COLO829 (cell line): ENCODE measurements around the gene CACNA2D3.
"Not testable (repeated sequence)": the region's sequence is repeated elsewhere in the genome, so short reads cannot be mapped to it uniquely, and the experiment has no call there.

Experiments used
- DNase-seq: peaks from one replicate; pipeline ENCODE4 v3.0.0; 2012; ENCODE audit warnings: low spot score

The CACNA2D3 gene

DNA sequence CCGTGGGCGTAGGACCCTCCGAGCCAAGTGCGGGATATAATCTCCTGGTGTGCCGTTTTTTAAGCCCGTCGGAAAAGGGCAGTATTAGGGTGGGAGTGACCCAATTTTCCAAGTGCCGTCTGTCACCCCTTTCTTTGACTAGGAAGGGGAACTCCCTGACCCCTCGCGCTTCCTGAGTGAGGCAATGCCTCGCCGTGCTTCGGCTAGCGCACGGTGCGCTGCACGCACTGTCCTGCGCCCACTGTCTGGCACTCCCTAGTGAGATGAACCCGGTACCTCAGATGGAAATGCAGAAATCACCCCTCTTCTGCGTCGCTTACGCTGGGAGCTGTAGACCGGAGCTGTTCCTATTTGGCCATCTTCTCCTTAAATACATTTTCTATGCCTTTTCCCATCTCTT, 342.2 kb downstream of the CACNA2D3 start:
- DNase-seq: not testable (repeated sequence)

GRCh38 chr3:54476891-54477290, 354.5 kb downstream of the CACNA2D3 start:
- DNase-seq: no peak

DNA sequence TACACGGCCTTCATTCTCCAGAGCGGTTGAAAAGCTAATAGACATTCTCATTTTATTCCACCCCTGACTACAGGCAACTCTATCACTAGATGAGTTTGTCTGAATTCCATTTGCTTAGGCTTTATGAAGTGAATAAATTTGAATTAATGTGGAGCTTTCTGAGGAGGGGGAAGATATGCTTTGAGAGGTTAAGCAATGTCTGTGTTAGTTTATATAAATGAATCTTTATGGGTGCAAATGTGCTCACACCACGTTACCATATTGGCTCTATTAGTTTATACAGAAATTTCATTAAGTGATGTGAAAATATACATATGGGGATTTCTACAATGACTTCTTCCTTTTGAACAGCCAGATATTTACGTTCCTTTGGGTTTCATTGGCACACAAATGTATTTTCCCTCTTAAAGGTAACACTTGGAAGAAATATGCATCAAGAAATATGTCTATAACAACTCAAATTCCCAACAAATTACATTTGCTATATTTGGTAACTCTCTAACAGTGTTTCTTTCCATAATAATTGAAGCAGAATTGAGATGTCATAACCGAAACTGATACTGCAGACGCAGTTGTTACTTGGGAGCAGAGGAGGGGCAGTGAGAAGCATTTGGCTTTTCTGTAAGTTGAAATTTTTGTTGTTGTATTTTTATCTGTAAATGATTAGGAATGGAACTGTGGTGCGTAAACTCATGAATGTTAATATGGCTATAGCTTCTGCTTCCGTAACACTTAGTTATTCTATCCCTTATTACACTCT, 359.4 kb downstream of the CACNA2D3 start:
- no peak for DNase-seq

GRCh38 chr3:54484334-54484733, 362.0 kb downstream of the CACNA2D3 start:
- DNase-seq: no peak

DNA sequence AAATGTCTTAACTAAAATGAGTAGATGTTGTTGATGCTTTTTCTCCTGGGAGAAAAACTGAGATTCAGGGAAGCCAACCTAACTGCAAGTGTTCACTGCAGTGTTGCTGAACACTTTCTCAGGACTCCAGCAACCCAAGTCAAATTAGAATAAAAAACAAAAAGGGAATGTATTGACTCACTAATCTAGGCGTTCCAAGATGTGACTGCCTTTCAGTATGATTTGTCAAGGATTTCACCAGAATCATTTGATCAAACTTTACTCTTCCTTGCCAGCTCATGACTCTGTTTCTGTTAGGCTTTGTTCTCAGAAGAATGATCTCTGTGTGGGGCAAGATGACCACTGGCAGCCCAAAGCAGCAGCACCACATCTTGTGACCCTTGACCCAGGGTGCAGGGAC, 364.0 kb downstream of the CACNA2D3 start:
- no peak for DNase-seq

- no peak for DNase-seq
Measured at GRCh38 chr3:54488297-54488696, 365.9 kb downstream of the CACNA2D3 start.

GRCh38 chr3:54494209-54494608, 371.9 kb downstream of the CACNA2D3 start:
- no peak for DNase-seq

GRCh38 chr3:54506603-54507002, 384.3 kb downstream of the CACNA2D3 start:
- DNase-seq: no peak

DNA sequence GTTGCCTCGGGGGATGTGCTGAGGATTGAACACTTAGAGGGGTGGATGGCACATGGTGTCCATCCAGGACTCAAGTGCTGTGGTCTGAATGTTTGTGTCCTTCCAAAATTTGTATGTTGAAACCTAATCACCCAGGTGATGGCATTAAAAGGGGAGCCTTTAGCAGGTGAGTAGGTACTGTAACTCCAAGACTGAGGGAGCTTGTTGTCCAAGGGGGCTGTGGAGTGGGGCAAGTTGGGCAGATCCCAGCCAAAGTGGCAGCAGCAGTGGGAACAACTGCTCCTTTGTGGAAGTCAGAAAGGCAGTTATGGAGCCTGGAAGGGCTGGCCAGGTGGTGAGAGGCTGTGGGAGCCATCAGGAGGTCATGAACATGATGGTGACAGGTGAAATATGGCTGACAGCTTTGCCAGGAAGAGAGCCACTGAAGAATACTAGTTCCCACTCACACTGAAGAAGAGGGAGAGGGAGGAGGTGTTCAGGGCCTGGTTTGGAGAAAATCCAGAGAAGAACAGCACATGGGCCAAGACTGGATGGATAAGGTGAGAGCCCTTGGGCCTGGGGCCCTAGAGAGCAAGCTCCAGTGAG, 385.6 kb downstream of the CACNA2D3 start:
- no peak for DNase-seq

DNA sequence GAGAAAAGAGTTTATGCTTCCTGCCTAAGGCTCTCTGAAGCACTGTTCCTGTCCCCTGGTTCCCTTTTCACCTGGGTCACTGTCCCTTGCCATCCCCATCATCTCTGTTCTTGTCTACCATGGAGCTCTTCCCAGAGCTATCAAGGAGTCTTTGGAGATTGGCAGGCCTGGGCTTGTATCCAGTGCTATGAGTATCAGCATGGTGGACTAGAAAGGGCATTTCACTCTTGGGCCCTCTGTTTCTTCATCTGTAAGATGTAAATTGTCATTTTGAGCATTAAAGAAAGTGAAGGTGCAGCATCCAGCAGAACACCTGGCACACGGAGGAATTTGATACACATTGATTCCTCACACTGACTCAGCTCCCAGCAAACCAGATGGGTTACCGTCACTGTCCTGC, 388.2 kb downstream of the CACNA2D3 start:
- DNase-seq: no peak

GRCh38 chr3:54511766-54512365, 389.5 kb downstream of the CACNA2D3 start:
- DNase-seq: no peak

GRCh38 chr3:54514006-54514405, 391.7 kb downstream of the CACNA2D3 start:
- DNase-seq: no peak

DNA sequence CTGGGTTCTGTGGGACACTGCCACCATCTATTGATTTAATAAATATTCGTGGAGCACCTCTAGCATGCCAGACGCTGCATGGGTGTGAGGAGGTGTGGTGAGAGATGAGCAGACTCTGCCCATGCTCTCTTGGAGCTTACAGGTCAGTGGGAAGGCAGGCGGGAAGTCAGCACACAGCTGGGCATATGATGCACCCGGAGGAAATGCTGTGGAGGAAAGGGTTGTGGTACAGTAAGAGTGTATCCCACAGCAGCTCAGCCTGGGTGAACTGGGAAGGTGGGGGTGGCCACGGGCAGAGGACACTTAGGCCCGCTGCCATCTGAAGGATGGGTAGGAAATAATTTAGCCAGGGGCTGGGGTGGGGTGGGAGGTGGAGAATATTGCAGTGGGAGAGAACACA, 392.1 kb downstream of the CACNA2D3 start:
- DNase-seq: no peak

- DNase-seq: no peak
Measured at GRCh38 chr3:54515441-54516213, 393.3 kb downstream of the CACNA2D3 start.

DNA sequence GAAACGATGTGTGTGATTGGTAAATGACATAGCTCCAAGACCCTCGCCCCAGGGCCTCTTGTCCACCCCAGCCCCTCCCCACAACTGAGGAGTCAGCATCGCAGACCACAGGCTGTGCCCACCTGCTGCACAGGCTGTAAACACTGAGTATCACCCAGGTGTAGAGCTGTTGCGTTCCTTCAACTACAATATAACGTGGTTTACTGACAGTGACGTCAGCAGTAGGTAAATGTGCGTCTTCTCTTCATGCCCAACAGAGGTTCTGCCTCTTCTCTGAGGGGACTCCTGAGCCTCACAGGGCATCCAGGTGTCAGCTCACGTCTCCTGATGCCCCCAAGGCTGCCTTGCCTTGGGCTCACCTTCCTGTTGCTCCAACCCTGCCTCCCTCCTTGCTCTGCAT, 395.1 kb downstream of the CACNA2D3 start:
- no peak for DNase-seq

DNA sequence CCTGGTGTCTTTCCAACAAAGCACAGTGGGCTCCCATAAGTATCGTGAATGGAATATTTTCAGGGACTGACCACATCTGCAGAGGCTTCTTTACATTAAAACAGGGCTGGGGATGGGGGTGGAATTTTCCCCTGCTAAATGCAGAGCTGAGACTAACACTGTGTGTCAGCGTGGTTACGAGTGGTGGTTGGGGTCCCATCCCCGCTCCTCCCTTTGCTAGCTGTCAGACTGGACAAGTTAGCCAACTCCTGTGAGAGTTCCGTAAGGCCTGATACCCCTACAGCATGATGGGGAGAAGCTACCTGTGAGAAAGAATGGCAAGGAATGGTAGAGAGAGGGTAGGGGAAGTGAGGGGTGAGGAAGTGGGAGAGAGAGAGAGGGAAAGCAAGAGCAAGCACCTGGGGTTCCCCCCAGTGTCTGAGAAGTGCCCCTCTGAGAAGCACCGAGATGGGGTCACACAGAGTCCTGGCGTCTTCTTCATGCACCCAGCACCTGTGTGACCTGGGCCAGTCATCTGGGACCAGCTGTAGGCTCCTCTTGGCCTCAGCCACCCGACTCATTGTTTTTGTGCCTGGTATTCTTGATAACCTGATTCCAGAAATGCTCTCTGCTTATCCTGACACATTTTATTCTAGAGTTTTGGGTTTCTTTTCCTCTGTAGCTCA, 395.8 kb downstream of the CACNA2D3 start:
- no peak for DNase-seq

DNA sequence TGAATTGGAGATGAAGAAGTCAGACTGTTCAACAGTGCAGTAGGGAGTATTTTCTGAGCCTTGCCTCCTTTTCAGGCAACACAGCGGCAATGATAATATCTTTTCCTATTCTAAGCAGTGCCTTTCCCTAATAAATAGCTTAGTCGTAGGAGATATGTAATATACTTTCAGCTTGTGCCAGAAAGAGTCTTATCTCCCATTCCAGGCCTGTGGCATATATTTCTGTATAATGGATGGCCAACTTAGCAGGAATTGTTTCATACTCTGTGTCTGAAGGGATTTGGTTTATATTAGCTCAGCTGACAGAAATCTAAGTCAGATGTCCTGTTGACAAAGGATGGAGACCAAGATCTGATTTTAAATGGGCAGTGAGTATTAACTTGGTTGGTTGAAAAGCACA, 397.1 kb downstream of the CACNA2D3 start:
- no peak for DNase-seq

GRCh38 chr3:54520060-54520459, 397.7 kb downstream of the CACNA2D3 start:
- DNase-seq: no peak

- no peak for DNase-seq
Measured at GRCh38 chr3:54527521-54527920, 405.2 kb downstream of the CACNA2D3 start.

DNA sequence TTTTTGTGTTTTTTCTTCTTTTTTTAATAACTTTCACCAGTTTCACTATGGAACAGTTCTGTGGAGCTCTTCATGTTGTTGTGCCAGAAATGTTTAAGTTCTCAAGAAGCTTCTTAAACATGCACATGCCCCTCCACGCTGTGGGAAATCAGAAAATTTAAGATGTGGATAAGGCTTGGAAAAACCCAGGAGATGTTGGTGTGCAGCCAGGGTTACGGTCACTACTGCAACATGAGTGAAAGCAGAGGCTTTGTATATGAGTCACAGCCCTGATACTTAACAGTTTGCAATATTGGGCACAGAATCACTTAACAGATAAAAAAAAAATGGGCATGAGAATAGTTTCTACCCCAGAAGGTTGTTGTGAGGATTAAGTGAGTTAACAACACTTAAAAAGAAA, 405.6 kb downstream of the CACNA2D3 start:
- DNase-seq: no peak

DNA sequence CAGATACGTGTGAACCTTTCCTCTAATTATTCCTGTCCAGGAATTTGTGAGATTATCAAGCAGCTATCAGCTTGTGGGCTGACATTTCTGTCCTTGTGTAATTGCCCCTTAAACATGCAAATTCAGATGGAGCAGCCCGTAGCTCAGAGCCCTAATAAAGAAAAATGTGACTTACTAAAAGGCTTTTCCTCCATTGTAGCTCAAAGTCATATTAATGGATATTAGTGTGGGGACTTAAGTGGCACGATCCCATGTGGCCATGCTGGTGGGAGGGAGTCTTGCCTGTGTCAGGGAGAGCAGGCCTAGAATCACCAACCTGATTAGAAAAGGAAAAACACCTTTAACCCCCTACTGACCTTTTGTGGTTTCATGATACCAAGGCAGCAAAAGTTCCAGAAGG, 406.3 kb downstream of the CACNA2D3 start:
- DNase-seq: no peak

- no peak for DNase-seq
Measured at GRCh38 chr3:54530091-54530490, 407.7 kb downstream of the CACNA2D3 start.
